Activated CD4-positive, alpha-beta T cell treated with anti-CD3 and anti-CD28 coated beads, Interleukin-2, amount 50 U/mL, for 24 hours (primary cell): ENCODE data around the gene GLDC.
"Not testable (repeated sequence)": the region's sequence is repeated elsewhere in the genome, so short reads cannot be mapped to it uniquely, and the experiment has no call there.

Experiments
- DNase-seq, 2 donors: peaks; one replicate each; pipeline ENCODE4 v3.0.0-alpha.2; 2020; ENCODE audit warnings: low read depth in 1 of 2, low spot score in 1 of 2

The GLDC gene

DNA sequence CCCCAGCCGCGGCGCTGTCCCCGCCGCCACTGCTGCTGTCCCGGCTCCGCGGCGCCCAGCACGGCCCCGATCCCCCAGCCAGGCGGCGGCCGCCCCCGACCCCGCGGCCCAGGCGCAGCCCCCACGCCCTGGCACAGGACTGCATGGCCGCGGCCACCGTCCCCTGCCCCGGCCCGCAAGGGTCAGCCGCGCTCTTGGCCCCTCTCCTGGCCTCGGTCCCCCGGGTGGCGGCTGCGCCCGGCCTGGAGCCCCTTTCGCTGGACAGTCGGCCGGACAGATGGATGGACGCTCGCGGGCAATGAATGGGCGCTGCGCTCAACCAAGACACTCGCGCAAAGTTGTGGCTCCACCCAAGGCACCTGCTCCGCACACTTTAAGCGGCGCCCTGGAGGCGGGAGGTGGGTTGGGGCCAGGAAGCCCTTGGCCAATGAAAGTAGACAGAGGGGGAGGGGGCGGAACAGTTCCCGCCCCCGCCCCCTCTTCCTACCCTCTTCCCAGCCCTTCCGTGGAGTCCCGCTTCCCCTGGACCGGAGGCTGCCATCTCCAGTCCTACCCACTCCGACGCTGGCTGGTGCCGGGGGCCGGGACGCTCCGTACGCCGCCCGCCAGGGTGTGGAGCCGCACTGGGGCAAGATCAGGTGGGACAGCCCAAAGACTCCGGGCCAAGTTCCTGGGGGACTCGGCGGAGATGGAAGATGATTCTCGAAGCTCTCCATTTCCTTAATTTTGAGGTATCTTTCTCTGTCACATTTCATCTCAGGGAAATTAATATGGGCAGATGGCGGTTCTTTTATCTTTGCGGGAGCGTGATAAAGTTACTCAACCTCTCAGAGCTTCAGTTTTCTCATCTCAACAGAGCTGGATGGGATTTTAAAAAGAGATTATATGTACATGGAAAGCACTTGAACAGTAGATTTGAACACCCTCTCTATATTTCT is at the start of gene GLDC:
GLDC (minus strand) TSS at position 375 of the 938 bp plus-strand sequence; CDS start at position 145, 230 bp downstream.
- peak in 1 of 2 donors; percentile 3 for DNase-seq

DNA sequence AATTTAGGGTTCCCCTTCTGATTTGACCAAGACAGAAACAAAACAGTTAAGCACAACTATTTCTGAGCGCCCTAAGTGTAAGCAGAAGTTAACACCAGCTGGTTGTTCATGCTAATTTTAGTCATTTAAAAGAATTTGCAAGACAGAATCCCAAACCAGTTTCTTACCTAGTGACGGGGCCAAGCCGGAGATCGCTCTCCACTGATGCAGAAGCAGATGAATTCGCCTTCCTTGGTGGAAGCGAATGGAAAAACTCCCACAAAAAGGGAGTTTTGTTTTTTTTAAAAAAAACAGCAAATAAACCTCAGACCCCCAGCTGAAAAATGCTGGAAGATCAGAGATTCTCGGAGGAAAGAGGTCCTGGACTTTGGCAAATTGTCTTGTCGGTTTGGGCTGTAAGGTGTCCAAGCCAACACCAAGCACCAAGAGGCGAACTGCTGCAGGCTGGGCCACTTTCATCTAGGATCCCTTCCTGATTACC is 47.4 kb upstream of the GLDC start:
- no peak for DNase-seq

DNA sequence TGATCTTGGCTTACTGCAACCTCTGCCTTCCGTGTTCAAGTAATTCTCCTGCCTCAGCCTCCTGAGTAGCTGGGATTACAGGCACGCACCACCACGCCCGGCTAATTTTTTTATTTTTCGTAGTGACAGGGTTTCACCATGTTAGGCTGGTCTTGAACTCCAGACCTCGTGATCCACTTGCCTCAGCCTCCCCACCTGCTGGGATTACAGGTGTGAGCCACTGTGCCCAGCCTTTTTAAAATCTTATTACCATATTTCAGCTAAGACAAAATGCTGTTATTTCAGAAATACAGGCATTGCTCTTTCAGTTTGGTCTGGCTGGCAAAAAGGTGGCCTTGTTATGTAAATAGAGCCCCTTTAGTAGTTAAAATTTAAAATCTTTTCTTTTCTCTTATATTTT is 46.9 kb upstream of the GLDC start:
- DNase-seq = no peak

DNA sequence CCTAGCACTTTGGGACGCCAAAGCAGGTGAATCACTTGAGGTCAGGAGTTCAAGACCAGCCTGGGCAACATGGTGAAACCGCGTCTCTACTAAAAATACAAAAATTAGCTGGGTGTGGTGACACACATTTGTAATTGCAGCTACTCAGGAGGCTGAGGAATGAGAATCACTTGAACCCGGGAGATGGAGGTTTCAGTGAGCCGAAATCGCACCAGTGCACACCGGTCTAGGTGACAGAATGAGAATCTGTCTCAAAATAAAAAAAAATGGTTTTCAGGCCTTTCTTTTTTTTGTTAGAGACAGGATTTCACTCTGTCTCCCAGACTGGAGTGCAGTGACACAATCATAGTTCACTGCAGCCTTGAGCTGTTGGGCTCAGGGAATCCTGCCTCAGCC is 45.1 kb upstream of the GLDC start:
- DNase-seq = not testable (repeated sequence)

DNA sequence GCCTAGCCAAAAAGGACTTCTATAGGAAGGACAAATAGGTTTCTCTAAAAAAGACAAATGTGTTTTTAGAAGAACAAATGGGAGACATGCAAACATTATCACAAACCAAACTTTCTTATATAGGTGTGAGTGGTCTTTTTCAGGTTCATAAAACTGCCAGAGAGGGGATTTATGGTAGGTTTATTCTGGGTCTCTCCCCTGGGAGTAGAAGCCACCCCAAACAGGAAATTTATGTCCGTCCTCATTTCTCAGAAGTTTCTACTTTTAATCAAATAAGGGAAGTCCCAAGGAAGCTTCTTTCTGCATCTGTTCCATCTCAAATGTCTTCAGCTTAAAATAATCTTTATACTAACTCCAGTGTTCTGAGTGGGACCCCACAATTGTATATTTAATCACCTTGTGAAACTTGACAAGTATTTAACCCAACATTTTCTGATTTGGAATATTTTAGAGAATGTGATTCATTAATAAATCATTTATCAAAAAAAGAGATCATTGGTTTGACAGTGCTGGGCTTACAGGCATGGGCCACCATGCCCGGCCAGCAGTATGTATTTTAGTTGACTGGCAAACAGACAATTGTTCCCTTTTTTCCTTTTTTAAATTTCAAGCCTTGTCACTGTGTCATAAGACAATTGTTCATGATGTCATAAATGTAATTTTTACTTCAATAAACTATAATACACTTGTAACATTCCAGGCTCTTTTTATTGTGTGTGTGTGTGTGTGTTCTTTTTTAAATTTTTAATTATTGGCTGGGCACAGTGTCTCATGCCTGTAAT is 44.6 kb upstream of the GLDC start:
- no peak for DNase-seq

DNA sequence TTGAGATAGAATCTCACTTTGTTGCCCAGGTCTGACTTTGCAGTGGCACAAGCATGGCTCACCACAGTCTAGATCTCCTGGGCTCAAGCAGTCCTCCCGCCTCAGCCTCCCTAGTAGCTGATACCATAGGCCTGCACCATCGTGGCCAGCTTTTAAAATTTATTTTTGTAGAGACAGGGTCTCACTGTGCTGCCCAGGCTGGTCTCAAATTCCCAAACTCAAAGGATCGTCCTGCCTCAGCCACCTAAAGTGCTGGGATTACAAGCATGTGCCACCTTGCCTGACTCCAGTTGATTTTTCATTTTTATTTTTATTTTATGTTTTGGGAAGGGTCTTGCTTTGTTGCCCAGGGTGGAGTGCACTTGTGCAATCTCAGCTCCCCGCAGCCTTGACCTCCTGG is 41.7 kb upstream of the GLDC start:
- no peak for DNase-seq

DNA sequence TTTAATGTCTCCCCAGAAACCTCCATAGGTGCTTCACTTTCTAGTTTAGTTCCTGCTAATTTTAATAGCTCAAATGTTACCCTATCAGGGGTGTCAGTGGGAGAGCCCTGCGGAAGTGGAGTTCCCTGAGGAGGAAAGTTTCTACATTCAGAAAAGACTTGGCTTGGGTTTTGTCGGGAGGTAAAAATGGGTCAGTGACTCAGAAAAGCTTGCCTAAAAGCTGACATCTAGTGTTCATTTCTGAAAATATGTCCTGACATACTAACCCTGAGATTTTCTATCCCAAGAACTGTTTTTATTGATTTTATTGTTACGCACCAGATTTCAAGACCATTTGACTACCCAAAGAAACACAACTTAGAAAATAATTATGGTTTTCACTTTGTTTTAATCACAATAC is 40.9 kb upstream of the GLDC start:
- no peak for DNase-seq

DNA sequence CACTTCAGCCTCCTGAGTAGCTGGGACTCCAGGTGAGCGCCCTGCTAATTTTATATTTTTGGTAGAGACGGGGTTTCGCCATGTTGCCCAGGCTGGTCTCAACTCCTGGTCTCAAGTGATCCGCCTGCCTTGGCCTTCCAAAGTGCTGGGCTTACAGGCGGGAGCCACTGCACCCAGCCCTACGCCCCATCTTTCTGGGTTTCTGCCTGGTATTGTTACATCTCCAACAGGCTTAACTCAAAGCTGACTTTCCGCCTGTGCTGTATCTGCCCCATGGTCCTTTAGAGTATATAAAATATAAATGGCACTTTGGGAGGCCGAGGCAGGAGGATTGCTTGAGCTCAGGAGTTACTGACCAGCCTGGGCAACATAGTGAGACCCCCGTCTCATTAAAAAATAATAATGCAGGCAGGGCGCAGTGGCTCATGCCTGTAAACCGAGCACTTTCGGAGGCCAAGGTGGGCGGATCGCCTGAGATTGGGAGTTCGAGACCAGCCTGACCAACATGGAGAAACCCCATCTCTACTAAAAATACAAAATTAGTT is 36.5 kb upstream of the GLDC start:
- peak in 1 of 2 donors; percentile 34 for DNase-seq

DNA sequence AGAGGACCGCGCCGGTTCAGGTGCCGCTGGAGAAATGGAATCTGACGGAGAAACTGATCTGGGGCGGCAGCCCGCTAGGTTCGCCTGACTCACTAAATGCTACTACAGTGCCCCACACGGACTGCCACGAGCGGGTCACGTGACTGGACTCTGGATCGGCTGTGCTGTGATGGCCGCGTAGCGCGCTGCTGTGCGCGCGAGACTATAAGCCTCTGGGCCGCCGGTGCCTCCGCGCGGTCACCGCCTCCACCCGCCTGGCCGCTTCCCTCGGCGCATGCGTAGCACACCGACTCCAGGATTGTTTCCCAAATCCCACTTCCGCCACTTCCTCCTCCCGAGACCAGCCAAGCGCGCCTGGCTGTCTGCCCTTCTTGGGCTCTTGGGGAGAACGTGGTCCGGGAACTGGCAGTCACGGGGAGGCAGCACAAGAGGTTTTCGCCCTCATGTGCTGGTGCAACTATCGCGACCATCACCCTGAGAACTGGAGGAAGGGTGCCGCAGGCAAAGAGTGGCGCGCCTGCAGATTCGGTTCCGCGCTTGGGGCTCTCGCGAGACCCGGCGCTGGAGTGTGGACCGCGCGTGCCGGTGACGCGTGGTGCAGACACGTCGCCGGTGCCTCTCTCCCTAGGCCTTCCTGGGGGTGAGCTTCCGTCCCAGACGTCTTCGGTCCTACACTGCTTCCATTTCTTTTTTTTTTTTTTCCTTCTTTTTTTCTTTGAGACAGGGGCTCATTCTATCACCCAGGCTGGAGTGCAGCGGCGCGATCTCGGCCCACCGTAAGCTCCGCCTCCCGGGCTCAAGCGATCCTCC is 35.8 kb upstream of the GLDC start:
- DNase-seq = peak; percentile 80 to 89

DNA sequence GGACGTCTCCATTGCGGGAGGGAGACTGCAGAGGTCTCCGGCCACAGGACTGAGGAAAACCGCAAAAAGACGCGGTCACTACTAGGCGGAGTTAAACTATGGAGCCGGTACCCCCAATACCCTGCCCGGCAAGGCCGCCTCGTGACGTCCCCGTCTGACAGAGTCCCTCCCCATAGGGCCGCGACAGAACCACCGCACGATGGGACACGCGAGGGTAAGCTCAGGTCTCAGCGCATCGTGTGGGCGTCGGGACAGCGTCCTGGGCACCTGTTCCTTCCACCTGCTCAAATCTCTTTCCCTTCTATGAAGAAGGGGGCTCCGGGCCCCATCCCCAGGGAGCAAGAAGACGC is 35.2 kb upstream of the GLDC start:
- DNase-seq = peak in 1 of 2 donors; percentile 61

DNA sequence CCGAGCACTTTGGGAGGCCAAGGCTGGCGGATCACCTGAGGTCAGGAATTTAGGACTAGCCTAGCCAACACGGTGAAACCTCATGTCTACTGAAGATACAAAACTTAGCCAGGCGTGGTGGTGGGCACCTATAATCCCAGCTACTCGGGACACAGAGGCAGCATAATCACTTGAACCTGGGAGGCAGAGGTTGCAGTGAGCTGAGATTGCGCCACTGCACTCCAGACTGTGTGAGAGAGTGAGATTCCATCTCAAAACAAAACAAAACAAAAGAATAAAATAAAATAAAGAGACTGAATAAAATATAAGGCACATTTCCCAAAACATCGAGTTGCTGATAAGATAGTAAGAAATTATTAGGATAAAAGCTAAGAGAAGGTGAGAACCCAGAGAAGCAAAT is 32.3 kb upstream of the GLDC start:
- no peak for DNase-seq

DNA sequence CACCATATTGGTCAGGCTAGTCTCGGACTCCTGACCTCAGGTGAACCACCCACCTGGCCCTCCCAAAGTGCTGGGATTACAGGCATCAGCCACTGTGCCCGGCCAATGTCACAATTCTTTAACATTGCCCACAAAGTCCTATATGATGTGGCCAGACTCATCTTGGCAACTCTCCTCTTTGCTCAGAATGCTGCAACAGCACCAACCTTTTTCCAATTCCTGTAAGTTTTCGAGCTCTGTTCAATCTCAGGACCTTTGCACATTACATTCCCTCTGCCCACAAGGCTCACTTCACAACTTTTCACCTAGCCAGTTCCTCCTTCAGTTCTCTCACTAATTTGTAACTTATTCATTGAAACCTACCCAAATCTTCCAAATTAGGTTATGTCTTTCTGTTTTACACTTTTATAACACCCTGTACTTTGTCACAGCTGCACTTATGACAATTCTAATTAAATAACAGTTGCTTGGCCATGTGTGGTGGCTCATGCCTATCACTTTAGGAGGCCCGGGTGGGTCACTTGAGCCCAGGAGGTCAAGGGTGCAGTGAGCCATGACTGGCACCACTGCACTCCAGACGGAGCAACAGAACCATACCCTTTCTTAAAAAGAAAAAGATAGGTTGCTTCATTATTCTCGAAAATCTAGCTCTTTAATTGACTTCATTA is 30.9 kb upstream of the GLDC start:
- DNase-seq = no peak

DNA sequence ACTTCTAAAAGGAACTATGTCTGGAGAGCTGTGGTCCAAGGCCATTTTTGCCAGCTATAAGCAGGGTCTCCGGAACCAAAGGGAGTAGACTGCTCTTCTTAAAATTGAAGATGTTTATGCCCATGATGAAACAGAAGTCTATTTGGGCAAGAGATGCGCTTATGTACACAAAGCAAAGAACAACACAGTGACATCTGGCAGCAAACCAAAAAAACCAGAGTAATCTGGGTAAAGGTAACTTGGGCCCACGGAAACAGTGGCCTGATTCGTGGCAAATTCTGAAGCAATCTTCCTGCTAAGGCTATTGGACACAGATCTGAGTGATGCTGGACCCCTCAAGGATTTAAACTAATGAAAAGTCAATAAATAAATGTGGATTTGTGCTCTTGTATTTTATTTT is 29.7 kb upstream of the GLDC start:
- no peak for DNase-seq

DNA sequence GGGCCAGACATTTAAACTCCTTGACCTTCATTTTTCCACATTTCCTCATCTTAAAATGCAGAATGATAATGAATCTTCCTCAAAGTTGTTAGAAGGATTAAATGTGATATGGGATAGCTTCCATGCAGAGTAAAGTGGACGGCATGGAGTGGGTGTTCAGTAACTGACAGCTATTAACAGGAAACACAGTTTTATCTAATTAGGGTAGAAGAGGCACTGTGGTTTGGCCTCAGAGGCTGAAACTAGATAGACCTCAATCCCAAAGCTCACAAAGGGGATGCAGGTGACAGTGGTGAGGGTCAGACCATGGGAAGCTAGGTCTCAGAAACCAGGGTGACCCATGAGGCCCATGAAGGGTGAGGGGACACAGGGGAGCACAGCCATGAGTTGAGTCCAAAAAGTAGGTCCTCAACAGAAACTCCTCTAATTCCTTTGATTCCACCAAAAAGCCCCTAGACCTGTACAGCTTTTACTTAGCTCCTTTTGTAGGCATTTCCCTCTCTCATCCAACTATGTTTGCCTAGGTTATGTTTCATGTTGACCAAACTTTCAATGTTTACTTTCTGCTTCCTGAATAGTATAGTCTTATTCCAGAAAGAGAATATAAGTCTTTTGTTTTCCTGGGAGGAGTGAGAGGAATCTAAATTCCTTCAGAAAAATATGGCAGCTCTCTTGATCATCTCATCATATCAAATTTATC is 27.9 kb upstream of the GLDC start:
- no peak for DNase-seq

DNA sequence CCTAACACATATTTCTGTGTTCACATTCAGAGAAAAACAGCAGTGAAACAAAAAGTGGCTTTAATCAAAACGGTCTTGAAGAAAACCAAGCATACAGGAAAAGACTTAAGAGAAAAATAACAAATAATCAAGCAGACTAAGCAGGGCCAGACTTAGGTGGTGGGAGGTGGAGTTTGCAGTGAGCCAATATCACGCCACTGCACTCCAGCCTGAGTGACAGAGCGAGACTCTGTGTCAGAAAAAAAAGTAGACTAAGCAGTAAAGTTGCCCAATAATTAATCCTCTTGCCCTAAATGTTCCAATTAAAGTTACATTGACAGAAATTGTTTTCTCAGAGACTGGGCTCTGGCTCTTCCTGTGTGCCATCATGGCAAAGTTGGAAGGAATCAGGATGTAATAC is 26.6 kb upstream of the GLDC start:
- DNase-seq = no peak

DNA sequence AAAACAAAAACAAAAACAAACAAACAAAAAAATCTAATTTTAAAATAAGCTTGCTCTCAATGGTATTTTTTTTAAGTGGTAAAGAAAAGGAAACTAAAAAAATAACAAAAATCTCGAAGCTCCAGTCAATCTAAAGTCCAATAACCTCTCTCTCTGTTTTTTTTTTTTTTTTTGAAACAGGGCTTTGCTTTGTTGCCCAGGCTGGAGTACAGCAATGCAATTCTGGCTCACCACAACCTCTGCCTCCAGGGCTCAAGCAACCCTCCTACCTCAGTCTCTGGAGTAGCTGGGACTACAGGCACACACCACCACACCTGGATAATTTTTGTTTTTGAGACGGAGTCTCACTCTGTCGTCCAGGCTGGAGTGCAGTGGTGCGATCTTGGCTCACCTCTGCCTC is 25.9 kb upstream of the GLDC start:
- no peak for DNase-seq

DNA sequence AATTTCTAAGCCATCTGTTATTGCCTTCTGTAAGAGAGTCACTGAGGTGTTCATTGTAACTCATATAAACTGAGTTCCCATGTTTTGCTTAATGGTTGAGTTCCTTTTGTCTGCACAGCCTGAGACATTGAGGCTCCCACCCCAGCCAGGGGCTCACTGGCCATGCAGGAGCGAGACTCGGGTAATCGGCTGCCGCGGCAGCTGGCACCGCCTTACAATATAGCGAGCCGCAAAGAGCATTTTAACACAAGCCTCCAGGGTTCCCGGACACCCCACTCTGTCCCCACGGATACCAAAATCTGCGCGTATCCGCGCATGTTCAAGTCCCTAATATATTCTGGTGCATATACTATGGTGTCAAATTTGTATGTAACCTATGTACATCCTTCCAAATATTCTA is 24.4 kb upstream of the GLDC start:
- no peak for DNase-seq

DNA sequence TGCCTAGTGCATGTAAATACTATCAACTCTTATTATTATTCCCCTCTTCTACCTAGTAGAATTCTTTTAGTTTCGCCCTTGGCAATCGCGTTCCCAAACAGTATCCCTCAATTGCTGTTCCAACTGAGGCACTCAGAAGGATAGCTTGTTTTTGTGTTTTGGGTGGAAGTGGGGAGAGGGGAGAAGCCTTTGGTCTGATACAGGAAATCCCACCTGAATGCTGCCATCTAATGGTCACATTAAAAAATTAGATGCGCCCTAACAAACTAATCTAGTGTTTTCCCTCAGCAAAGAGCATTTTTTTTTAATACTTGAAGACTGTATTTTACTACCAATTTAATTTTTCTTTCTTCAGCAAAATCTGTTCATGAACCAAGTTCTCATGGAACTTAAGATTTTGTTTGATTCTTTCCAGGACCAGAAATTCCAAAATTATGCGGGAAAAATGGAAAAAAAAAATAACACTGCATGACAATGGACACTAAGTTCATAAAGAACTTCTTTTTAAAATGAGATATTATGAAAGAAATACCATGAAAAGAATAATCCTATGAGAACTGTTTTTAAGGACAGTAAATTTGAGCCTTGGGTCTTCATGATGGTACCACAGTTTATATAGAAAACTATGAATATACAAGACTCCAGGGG is 22.2 kb upstream of the GLDC start:
- no peak for DNase-seq

DNA sequence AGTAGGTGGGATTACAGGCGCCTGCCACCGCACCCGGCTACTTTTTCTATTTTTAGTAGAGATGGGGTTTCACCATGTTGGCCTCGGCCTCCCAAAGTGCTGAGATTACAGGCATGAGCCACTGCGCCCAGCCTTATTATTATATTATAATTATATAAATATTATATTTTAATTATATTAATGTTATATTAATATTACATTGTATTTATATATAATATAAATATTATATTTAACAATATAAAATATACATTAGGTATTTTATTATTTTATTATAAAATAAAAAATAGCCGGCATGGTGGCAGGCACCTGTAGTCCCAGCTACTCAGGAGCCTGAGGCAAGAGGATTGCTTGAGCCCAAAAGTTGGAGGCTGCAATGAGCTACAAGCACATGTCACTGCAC is 21.6 kb upstream of the GLDC start:
- DNase-seq = no peak
